GM12878 (cell line): Measurements from ENCODE around the gene SLC23A2.

Experiments
- ATF2 ChIP-seq: IDR thresholded peaks from 2 replicates; pipeline ENCODE4 v1.6.1; 2012; ENCODE audit warnings: low read length, inconsistent platforms
- ELK1 ChIP-seq: IDR thresholded peaks from 2 replicates; pipeline ENCODE4 v1.6.1; 2012; ENCODE audit warnings: low read depth, low read length, improper control_type of control experiment
- IKZF1 ChIP-seq: fragments of 450-650 bp; conservative IDR thresholded peaks from 2 replicates; pipeline ENCODE4 v1.6.1; 2017; ENCODE audit warnings: antibody characterized with exemption, mild to moderate bottlenecking
- MAX ChIP-seq: IDR thresholded peaks from 2 replicates; pipeline ENCODE4 v1.6.1; 2012; ENCODE audit warnings: low read depth, low read length, improper control_type of control experiment
- NFYB ChIP-seq: IDR thresholded peaks from 2 replicates; pipeline ENCODE4 v1.6.1; 2011; ENCODE audit warnings: low read depth, mild to moderate bottlenecking, low read length, improper control_type of control experiment, moderate library complexity; ENCODE audit not compliant: insufficient read depth
- POLR2A ChIP-seq: IDR thresholded peaks from 2 replicates; pipeline ENCODE4 v1.6.1; 2011; ENCODE audit warnings: low read depth, mild to moderate bottlenecking, low read length
- POLR2AphosphoS2 ChIP-seq: IDR thresholded peaks from 2 replicates; pipeline ENCODE4 v1.6.1; 2011; ENCODE audit warnings: low read depth, mild to moderate bottlenecking, low read length, improper control_type of control experiment, moderate library complexity
- RAD21 ChIP-seq: IDR thresholded peaks from 2 replicates; pipeline ENCODE4 v1.6.1; 2011; ENCODE audit warnings: mild to moderate bottlenecking, low read depth, low read length, moderate library complexity; ENCODE audit not compliant: insufficient read depth
- TF ChIP-seq, protein P1 (sequence below), 3 experiments: IDR thresholded peaks in 2 of 3; conservative IDR thresholded peaks in 1 of 3; 2 replicates each; pipeline ENCODE4 v1.5.1; 2011; ENCODE audit warnings: low read depth in 3 of 3, low read length in 3 of 3, mild to moderate bottlenecking in 3 of 3, control low read depth in 2 of 3, moderate library complexity in 2 of 3, inconsistent platforms in 1 of 3, mixed read lengths in 1 of 3; ENCODE audit not compliant: control insufficient read depth in 2 of 3, insufficient read depth in 1 of 3; ENCODE audit errors: extremely low read depth in 1 of 3

GRCh38 chr20:4918473-4918872 is 82.8 kb downstream of the SLC23A2 start:
- no peak for TF ChIP-seq RAD21
- no peak for TF ChIP-seq MAX
- TF ChIP-seq NFYB: no peak
- no peak for TF ChIP-seq POLR2AphosphoS2
- no peak for TF ChIP-seq POLR2A
- no peak for TF ChIP-seq ELK1
- no peak for TF ChIP-seq ATF2
- TF ChIP-seq, protein P1, sequence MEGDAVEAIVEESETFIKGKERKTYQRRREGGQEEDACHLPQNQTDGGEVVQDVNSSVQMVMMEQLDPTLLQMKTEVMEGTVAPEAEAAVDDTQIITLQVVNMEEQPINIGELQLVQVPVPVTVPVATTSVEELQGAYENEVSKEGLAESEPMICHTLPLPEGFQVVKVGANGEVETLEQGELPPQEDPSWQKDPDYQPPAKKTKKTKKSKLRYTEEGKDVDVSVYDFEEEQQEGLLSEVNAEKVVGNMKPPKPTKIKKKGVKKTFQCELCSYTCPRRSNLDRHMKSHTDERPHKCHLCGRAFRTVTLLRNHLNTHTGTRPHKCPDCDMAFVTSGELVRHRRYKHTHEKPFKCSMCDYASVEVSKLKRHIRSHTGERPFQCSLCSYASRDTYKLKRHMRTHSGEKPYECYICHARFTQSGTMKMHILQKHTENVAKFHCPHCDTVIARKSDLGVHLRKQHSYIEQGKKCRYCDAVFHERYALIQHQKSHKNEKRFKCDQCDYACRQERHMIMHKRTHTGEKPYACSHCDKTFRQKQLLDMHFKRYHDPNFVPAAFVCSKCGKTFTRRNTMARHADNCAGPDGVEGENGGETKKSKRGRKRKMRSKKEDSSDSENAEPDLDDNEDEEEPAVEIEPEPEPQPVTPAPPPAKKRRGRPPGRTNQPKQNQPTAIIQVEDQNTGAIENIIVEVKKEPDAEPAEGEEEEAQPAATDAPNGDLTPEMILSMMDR (IDR thresholded peaks at IDR 0.05 in 2 of 3, conservative IDR thresholded peaks at IDR 0.05 in 1 of 3; ENCODE audit: control insufficient read depth in 2 of 3, extremely low read depth in 1 of 3, insufficient read depth in 1 of 3, low read depth in 3 of 3, low read length in 3 of 3): no peak
- TF ChIP-seq IKZF1: no peak
